ENCODE results near the gene KRTAP9-1.
"Not testable (repeated sequence)": the region's sequence is repeated elsewhere in the genome, so short reads cannot be mapped to it uniquely, and the experiment has no call there.

The KRTAP9-1 gene

GRCh38 chr17:41189837-41190318 is at the start of gene KRTAP9-1:
Gene KRTAP9-1, plus strand, starts transcription at chr17:41189887. Its CDS starts 0 bp downstream, at chr17:41189887.
- not testable (repeated sequence) for DNase-seq (ENCODE audit: low read depth in 2 of 2)

GRCh38 chr17:41140360-41141131 is 49.1 kb upstream of the KRTAP9-1 start, which contains the start of gene KRTAP4-6:
Gene KRTAP4-6, minus strand, starts transcription at chr17:41140544. Its CDS starts 57 bp downstream, at chr17:41140487.
- no peak for DNase-seq (ENCODE audit: low read depth in 2 of 2)

GRCh38 chr17:41141361-41141760 is 48.3 kb upstream of the KRTAP9-1 start:
- DNase-seq (ENCODE audit: low read depth in 2 of 2), result no peak

GRCh38 chr17:41144846-41145245 is 44.8 kb upstream of the KRTAP9-1 start:
- no peak for DNase-seq (ENCODE audit: low read depth in 2 of 2)

- no peak for DNase-seq (ENCODE audit: low read depth in 2 of 2)
Measured at GRCh38 chr17:41145261-41145660, 44.4 kb upstream of the KRTAP9-1 start.

- DNase-seq (ENCODE audit: low read depth in 2 of 2), result no peak
Measured at GRCh38 chr17:41147531-41148204, 42.0 kb upstream of the KRTAP9-1 start.

- DNase-seq (ENCODE audit: low read depth in 2 of 2), result not testable (repeated sequence)
Measured at GRCh38 chr17:41148971-41149651, 40.6 kb upstream of the KRTAP9-1 start.

- no peak for DNase-seq (ENCODE audit: low read depth in 2 of 2)
Measured at GRCh38 chr17:41149652-41149985, 40.1 kb upstream of the KRTAP9-1 start, which contains the start of gene KRTAP4-5. Gene KRTAP4-5, minus strand, starts transcription at chr17:41149825. Its CDS starts 58 bp downstream, at chr17:41149767.

- DNase-seq (ENCODE audit: low read depth in 2 of 2), result no peak
Measured at GRCh38 chr17:41150026-41150425, 39.7 kb upstream of the KRTAP9-1 start.

- no peak for DNase-seq (ENCODE audit: low read depth in 2 of 2)
Measured at GRCh38 chr17:41151525-41151924, 38.2 kb upstream of the KRTAP9-1 start.

GRCh38 chr17:41153856-41154255 is 35.8 kb upstream of the KRTAP9-1 start:
- DNase-seq (ENCODE audit: low read depth in 2 of 2), result no peak

- DNase-seq (ENCODE audit: low read depth in 2 of 2), result not testable (repeated sequence)
Measured at GRCh38 chr17:41160190-41160589, 29.5 kb upstream of the KRTAP9-1 start.

GRCh38 chr17:41160648-41161047 is 29.0 kb upstream of the KRTAP9-1 start, which contains the start of gene KRTAP4-4:
Gene KRTAP4-4, minus strand, starts transcription at chr17:41160748. Its CDS starts 57 bp downstream, at chr17:41160691.
- DNase-seq (ENCODE audit: low read depth in 2 of 2), result no peak

- no peak for DNase-seq (ENCODE audit: low read depth in 2 of 2)
Measured at GRCh38 chr17:41163828-41164227, 25.9 kb upstream of the KRTAP9-1 start.

- DNase-seq (ENCODE audit: low read depth in 2 of 2), result no peak
Measured at GRCh38 chr17:41167561-41167960, 22.1 kb upstream of the KRTAP9-1 start.

GRCh38 chr17:41168121-41168520 is 21.6 kb upstream of the KRTAP9-1 start, which contains the start of gene KRTAP4-3:
Gene KRTAP4-3, minus strand, starts transcription at chr17:41168221. Its CDS starts 49 bp downstream, at chr17:41168172.
- DNase-seq (ENCODE audit: low read depth in 2 of 2), result no peak

GRCh38 chr17:41171886-41172285 is 17.8 kb upstream of the KRTAP9-1 start:
- DNase-seq (ENCODE audit: low read depth in 2 of 2), result no peak

- no peak for DNase-seq (ENCODE audit: low read depth in 2 of 2)
Measured at GRCh38 chr17:41176744-41177387, 12.8 kb upstream of the KRTAP9-1 start.

- no peak for DNase-seq (ENCODE audit: low read depth in 2 of 2)
Measured at GRCh38 chr17:41177727-41178271, 11.9 kb upstream of the KRTAP9-1 start, which contains the start of gene KRTAP4-2. Gene KRTAP4-2, minus strand, starts transcription at chr17:41178221. Its CDS starts 57 bp downstream, at chr17:41178164.

GRCh38 chr17:41178341-41178740 is 11.3 kb upstream of the KRTAP9-1 start:
- DNase-seq (ENCODE audit: low read depth in 2 of 2), result no peak
